GM20431 (cell line): ENCODE measurements around the gene BRIP1.

Experiments used
- in situ Hi-C: fragments of 300-500 bp; cut with MseI, MboI; formaldehyde crosslinking; loops from one replicate; pipeline ENCODE4 v1.15.0; 2020; ENCODE audit warnings: low sequenced_read_pairs; ENCODE audit not compliant: unreplicated experiment

The BRIP1 gene

DNA sequence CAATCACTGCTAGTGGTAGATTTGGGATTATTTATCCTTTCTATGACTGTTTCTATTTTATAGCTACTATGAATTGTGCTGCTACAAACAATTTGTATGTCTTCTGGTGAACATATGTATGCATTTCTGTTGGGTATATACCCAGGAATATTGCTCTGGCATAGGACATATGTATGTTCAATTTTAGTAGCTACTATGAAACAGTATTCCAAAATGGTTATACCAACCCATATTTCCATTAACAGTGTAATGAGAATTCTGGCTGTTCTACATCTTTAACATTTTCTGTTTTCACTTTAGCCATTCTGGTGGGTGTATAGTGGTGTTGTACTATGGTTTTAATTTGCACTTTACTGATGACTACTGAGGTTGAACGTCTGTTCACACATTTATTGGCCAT, 214.7 kb downstream of the BRIP1 start:
- in situ Hi-C loops = loop anchor here (25.0 kb wide), 1 partner anchor 464 kb away; no protein-coding TSS in a partner anchor

- in situ Hi-C loops = loop anchor here (25.0 kb wide), 1 partner anchor 465 kb away; no protein-coding TSS in a partner anchor
Observed at GRCh38 chr17:61647047-61647446, 216.3 kb downstream of the BRIP1 start.

- in situ Hi-C loops = loop anchor here (25.0 kb wide), 1 partner anchor 466 kb away; no protein-coding TSS in a partner anchor
Observed at GRCh38 chr17:61646482-61646881, 216.8 kb downstream of the BRIP1 start.

- in situ Hi-C loops = loop anchor here (25.0 kb wide), 1 partner anchor 466 kb away; no protein-coding TSS in a partner anchor
Observed at GRCh38 chr17:61645920-61646319, 217.4 kb downstream of the BRIP1 start.

GRCh38 chr17:61644800-61645774, 218.2 kb downstream of the BRIP1 start:
- in situ Hi-C loops = loop anchor here (25.0 kb wide), 1 partner anchor 467 kb away; no protein-coding TSS in a partner anchor

- in situ Hi-C loops = loop anchor here (25.0 kb wide), 1 partner anchor 470 kb away; no protein-coding TSS in a partner anchor
Observed at GRCh38 chr17:61642768-61643167, 220.6 kb downstream of the BRIP1 start.

- in situ Hi-C loops = loop anchor here (25.0 kb wide), 1 partner anchor 471 kb away; no protein-coding TSS in a partner anchor
Observed at GRCh38 chr17:61641715-61642114, 221.6 kb downstream of the BRIP1 start.

GRCh38 chr17:61641084-61641483, 222.2 kb downstream of the BRIP1 start:
- in situ Hi-C loops = loop anchor here (25.0 kb wide), 1 partner anchor 471 kb away; no protein-coding TSS in a partner anchor

DNA sequence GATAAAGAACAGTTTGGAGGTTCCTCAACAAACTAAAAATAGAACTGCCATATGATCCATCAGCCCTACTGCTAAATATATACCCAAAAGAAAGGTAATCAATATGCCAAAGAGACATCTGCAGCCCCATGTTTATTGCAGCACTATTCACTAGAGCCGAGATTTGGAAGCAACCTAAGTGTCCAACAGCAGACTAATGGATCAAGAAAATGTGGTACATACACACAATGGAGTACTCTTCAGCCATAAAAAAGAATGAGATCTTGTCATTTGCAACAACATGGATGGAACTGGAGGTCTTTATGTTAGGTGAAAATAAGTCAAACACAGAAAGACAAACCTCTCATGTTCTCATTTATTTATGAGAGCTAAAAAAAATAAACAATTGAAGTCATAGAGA, 223.5 kb downstream of the BRIP1 start:
- in situ Hi-C loops = loop anchor here (10.0 to 25.0 kb wide), 2 partner anchors 195 to 472 kb away; no protein-coding TSS in a partner anchor

DNA sequence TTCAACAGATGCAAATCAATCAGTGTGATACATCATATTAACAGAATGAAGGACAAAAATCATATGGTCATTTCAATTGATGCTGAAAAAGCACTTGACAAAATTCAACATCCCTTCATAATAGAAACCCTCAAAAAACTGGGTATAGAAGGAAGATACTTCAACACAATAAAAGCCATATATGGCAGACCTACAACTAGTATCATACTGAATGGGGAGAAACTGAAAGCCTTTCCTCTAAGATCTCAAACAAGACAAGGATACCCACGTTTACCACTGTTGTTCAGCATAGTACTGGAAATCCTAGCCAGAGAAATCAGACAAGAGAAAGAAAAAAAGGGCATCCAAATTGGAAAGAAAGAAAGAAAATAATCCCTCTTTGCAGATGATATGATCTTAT, 225.2 kb downstream of the BRIP1 start:
- in situ Hi-C loops = loop anchor here (10.0 to 25.0 kb wide), 2 partner anchors 197 to 474 kb away; no protein-coding TSS in a partner anchor

DNA sequence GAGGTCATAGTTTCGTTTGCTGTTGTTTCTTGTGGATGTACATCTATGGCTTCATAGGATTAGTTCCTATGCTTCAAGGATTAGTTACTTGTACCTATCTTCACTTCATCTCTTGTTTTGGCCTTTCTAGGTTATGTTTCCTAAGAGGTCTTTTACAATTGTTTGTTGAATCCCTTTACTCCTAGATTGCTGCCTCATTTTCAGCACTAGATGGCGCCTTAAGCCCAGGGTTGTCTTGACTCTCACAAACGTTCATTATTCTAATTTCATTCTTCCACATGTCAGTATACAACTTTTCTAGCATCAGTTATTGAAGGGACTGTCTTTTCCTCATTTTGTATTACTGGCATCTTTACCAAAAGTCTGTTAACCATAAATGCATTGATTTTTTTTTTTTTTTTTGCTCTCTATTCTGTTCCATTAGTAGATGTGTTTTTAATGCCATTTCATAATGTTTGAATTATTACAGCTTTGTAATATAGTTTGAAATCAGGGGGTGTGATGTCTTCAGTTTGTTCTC, 227.4 kb downstream of the BRIP1 start:
- in situ Hi-C loops = loop anchor here (10.0 to 25.0 kb wide), 2 partner anchors 199 to 476 kb away; no protein-coding TSS in a partner anchor

DNA sequence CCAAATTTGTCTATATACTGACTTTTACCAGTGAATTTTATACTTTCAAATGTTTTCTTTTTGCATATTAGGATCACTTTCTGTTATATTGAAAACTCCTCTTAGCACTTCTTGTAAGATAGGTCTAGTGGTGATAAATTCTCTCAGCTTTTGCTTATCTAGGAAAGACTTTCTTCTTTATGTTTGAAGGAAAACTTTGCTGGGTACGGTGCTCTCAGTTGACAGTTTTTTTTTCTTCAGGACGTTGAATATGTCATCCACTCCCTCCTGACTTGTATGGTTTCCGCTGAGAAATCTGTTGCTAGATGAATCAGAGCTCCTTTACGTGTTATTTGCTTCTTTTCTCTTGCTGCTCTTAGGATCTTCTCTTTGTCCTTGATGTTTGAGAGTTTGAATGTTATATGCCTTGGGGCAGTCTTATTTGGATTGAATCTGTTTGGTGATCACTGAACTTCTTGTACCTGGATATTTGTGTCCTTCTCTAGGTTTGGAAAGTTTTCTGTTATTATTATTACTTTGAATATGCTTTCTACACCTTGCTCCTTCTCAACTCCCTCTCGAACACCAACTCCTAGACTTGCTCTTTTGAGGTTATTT, 228.3 kb downstream of the BRIP1 start:
- in situ Hi-C loops = loop anchor here (10.0 to 25.0 kb wide), 2 partner anchors 200 to 477 kb away; no protein-coding TSS in a partner anchor

GRCh38 chr17:61634011-61634539, 229.3 kb downstream of the BRIP1 start:
- in situ Hi-C loops = loop anchor here (10.0 to 25.0 kb wide), 2 partner anchors 201 to 478 kb away; no protein-coding TSS in a partner anchor

DNA sequence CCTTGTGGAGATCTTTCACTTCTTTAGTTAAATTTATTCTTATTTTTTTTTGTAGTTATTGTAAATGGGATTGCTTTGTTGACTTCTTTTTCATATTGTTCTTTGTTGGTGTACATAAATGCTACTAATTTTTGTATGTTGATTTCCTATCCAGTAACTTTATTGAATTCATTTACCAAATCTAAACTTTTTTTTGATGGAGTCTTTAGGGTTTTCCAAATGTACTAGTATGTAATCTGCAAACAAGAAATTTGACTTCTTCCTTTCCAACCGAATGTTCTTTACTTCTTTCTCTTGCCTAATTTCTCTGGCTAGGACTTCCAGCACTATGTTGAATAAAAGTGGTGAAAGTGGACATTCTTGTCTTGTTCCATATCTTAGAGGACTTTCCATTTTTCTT, 230.5 kb downstream of the BRIP1 start:
- in situ Hi-C loops = loop anchor here (10.0 to 25.0 kb wide), 2 partner anchors 202 to 479 kb away; no protein-coding TSS in a partner anchor

DNA sequence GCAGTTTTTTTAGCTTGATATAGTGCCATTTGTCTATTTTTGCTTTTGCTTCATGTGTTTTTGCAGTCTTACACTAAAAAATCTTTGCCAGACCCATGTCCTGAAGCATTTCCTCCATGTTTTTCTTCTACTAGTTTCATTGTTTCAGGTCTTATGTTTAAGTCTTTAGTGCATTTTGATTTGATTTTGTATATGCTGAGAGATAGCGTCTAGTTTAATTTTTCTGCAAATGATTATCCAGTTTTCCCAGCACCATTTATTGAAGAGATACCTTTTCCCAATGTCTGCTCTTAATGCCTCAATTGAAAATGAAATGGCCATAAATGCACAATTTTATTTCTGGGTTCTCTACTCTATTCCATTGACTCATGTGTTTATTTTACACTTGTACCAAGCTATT, 231.5 kb downstream of the BRIP1 start:
- in situ Hi-C loops = loop anchor here (10.0 to 25.0 kb wide), 2 partner anchors 203 to 481 kb away; no protein-coding TSS in a partner anchor
